VCaP (cell line): ENCODE results near the gene PRKG1.
"Not testable (repeated sequence)": the region's sequence is repeated elsewhere in the genome, so short reads cannot be mapped to it uniquely, and the experiment has no call there.

Experiments
- H3K27ac ChIP-seq: fragments of 450-650 bp; 2 replicates; pipeline ENCODE4 v1.5.1; 2017
- TF ChIP-seq, protein P1 (sequence below): fragments of 450-650 bp; conservative IDR thresholded peaks from 2 replicates; pipeline ENCODE4 v1.5.1; 2017; ENCODE audit warnings: mild to moderate bottlenecking, moderate library complexity

Gene PRKG1

DNA sequence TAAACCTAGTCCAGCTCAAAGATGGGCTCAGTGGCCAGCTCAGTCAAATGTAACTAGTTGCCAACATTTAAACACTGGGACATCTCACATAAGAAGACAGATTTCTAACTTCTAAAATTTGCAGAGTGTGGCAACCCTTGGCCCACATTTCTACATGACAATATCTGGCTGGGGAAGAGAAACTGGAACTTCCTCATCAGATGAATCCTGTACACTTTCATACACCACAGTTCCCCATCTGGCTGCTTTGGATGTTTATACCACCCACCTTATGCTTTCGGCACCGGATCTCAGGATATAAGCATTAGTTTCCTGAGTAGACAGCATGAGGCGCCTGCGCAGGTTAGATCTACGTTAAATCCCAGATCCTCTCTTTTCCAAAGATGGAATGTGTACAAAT, 199.3 kb downstream of the PRKG1 start:
- TF ChIP-seq, protein P1, sequence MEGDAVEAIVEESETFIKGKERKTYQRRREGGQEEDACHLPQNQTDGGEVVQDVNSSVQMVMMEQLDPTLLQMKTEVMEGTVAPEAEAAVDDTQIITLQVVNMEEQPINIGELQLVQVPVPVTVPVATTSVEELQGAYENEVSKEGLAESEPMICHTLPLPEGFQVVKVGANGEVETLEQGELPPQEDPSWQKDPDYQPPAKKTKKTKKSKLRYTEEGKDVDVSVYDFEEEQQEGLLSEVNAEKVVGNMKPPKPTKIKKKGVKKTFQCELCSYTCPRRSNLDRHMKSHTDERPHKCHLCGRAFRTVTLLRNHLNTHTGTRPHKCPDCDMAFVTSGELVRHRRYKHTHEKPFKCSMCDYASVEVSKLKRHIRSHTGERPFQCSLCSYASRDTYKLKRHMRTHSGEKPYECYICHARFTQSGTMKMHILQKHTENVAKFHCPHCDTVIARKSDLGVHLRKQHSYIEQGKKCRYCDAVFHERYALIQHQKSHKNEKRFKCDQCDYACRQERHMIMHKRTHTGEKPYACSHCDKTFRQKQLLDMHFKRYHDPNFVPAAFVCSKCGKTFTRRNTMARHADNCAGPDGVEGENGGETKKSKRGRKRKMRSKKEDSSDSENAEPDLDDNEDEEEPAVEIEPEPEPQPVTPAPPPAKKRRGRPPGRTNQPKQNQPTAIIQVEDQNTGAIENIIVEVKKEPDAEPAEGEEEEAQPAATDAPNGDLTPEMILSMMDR, result no peak
- no peak overlapping the region for H3K27ac ChIP-seq

DNA sequence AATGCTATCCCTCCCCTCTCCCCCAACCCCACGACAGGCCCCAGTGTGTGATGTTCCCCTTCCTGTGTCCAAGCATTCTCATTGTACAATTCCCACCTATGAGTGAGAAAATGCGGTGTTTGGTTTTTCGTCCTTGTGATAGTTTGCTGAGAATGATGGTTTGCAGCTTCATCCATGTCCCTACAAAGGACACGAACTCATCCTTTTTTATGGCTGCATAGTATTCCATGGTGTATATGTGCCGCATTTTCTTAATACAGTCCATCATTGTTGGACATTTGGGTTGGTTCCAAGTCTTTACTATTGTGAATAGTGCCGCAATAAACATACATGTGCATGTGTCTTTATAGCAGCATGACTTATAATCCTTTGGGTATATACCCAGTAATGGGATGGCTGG, 201.8 kb downstream of the PRKG1 start:
- H3K27ac ChIP-seq, result not testable (repeated sequence)

DNA sequence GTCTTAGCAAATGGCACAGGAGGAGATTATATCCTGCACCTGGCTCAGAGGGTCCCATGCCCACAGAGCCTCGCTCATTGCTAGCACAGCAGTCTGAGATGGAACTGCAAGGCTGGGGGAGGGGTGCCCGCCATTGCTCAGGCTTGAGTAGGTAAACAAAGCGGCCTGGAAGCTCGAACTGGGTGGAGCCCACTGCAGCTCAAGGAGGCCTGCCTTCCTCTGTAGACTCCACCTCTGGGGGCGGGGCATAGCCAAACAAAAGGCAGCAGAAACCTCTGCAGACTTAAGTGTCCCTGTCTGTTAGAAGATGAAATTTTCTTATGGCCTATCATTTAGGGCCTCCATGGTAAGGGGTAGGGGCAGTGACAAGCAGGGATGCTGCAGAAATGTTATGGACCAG, 207.1 kb downstream of the PRKG1 start:
- not testable (repeated sequence) for H3K27ac ChIP-seq

DNA sequence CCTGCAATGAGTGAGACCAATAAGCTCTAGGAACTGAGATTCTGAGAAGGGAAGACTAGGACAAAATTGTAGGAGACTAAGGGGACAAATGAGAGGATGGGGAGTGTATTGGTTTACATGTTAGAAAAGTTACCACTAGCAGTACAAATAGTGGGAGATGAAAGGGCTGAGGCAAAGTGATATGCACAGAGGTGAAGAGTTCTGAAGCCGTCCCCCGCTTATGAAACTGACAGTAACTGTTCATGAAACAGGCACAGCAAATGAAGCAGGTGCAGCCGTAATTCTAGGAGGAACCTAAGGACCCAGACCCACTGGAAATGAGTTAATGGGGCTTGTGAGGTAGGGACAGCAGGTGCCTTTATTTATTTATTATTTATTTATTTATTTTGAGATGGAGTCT, 211.3 kb downstream of the PRKG1 start:
- H3K27ac ChIP-seq, result no peak overlapping the region
- TF ChIP-seq, protein P1, result no peak

DNA sequence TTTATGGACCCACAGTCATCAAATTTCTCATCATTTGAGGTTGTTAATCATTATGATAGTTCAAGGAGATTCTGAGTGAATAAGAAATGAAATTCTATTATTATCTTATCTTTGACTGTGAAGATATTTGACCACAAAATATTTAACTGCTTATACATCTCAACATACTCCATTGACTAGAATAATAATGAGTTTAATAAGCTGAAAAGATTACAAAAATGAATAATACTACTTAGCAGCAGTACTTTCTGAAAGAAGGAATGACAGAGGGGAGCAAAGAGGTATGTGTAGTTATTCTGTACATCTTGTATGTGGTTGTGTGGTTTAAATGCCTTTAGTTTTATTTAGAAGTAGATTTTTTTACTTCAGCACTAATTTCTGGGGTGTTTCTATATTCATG, 214.2 kb downstream of the PRKG1 start:
- no peak overlapping the region for H3K27ac ChIP-seq
- TF ChIP-seq, protein P1, result no peak

DNA sequence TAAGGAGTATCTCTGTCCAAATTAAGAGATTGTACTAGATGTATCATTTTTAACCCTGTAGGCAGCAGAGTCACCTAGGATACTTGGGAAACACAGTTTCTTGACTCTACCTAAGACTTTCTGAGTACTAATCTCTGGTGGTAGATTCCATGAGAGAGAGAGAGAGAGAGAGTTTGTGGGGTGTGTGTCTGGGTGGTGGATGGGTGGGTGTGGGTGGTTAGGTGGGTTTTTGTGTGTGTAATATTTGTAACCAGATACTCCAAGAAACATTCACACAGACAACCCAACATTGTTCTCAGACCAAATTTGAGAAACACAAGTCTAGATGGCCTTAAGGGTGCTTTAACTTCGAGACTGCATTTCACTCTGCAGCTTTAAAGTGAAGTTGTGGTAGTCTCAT, 215.2 kb downstream of the PRKG1 start:
- H3K27ac ChIP-seq, result no peak overlapping the region
- TF ChIP-seq, protein P1, result no peak

DNA sequence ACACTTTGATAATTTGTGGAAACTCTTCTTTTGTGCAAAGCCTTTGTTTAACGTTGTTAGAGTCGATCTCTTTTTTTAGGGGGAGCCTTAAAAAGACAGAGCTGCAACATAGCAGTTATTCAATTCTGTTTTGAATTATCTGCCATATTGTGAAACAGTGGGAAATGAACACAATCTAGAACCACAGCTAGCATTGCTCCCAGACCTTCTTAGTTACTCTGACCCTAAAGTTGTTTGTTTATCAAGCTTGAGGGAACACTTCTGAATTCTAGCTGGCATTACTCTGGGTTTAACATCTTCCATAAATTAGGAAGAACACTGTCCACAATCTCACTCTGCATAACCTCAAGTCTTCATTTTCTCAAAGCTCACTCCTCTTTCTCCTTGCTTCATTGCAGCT, 217.7 kb downstream of the PRKG1 start:
- H3K27ac ChIP-seq, result no peak overlapping the region
- TF ChIP-seq, protein P1, result no peak

DNA sequence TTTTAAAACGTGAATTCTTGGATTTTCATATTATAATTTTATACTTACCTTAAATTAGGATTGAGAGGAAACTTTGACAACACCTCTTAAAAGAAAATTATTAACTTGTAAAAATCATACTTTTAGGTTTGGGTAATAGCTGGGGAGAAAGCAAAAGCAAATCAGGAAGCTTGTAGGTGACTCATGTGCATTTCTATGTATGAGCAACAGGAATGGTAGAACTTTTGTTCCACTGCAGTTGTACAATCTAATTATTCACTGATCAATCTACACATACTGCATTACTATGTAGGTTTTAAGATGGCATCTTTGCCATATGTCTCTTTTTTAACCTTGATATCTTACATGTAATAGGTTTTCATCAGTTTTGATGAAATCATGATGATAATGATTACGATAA, 223.2 kb downstream of the PRKG1 start:
- TF ChIP-seq, protein P1, result no peak
- no peak overlapping the region for H3K27ac ChIP-seq

DNA sequence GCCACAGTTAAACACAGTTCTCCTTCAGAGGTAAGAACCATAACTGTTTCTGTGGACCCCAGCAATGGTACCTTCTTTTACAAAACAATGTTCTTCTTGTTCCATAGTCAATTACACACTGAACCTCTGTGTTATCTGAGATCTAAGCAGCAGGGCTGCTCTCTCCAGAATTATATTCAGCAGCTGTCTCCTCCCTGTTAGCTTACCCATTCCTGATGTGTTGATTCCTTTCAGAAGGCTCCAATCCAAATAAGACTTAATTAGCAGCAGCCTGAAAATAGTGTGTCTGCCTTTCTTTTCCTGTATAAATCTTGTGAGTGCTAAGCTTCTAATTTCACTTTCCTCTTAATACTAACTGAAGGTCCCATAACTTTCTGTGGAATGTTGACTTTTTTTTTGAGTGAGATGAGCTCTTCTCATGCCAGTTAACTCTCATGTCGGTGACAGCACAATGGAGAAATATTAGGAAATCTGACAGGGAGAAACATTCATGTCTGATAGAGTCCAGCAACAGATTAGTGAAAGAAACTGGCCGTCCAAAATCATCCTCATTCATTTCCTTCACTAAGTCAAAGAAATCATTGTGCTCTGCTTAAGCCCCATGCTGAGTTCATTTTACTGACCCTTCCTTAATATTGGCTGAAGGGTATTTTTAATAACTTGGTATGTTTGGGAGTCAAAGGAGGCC, 226.5 kb downstream of the PRKG1 start:
- TF ChIP-seq, protein P1, result no peak
- H3K27ac ChIP-seq, result no peak overlapping the region
